Osteoblast (primary cell): Measurements from ENCODE around the gene EDIL3. TPM values are rescaled to one million over a fixed set of nuclear protein-coding genes. Genes with fewer than 3 reads are reported as not detected.

Source experiments
- DNase-seq: peaks from one replicate; pipeline ENCODE4 v3.0.0; 2011; ENCODE audit warnings: low spot score, mixed read lengths; ENCODE audit not compliant: insufficient read length; ENCODE audit errors: missing footprints
- H2AFZ ChIP-seq: 2 replicates; pipeline ENCODE4 v1.6.0; 2011; ENCODE audit warnings: mild to moderate bottlenecking, low read length
- H3K27ac ChIP-seq: 2 replicates; pipeline ENCODE4 v1.5.1; 2011; ENCODE audit warnings: mild to moderate bottlenecking, low read depth, low read length, moderate library complexity
- H3K27me3 ChIP-seq: 2 replicates; pipeline ENCODE4 v1.6.0; 2012; ENCODE audit warnings: mild to moderate bottlenecking, control low read depth, inconsistent platforms, low read length, moderate library complexity; ENCODE audit not compliant: insufficient read depth
- H3K36me3 ChIP-seq: 2 replicates; pipeline ENCODE4 v1.5.1; 2011; ENCODE audit warnings: mild to moderate bottlenecking, low read length, control low read depth, moderate library complexity; ENCODE audit not compliant: insufficient read depth
- H3K4me1 ChIP-seq: 2 replicates; pipeline ENCODE4 v1.5.1; 2011; ENCODE audit warnings: mild to moderate bottlenecking, low read length, control low read depth, moderate library complexity; ENCODE audit not compliant: insufficient read depth
- H3K4me2 ChIP-seq: 2 replicates; pipeline ENCODE4 v1.6.0; 2011; ENCODE audit warnings: mild to moderate bottlenecking, low read length; ENCODE audit not compliant: insufficient read depth
- H3K4me3 ChIP-seq: fragments of 200-600 bp; sonication (generic); 3 replicates; pipeline ENCODE4 v1.5.1; 2012; ENCODE audit warnings: mild to moderate bottlenecking, low read length, inconsistent platforms; ENCODE audit not compliant: insufficient read depth
- H3K79me2 ChIP-seq: 2 replicates; pipeline ENCODE4 v1.6.0; 2012; ENCODE audit warnings: mild to moderate bottlenecking, low read length, control low read depth, inconsistent platforms; ENCODE audit not compliant: insufficient read depth
- H3K9me3 ChIP-seq: 2 replicates; pipeline ENCODE4 v1.5.1; 2011; ENCODE audit warnings: low read depth, low read length, control low read depth
- H4K20me1 ChIP-seq: 2 replicates; pipeline ENCODE4 v1.6.0; 2012; ENCODE audit warnings: mild to moderate bottlenecking, low read length, control low read depth; ENCODE audit not compliant: insufficient read depth
- small RNA-seq: library from RNA; depleted of rRNA; stranded (forward); fragments of <200 nt; gene quantifications from one replicate; pipeline ENCODE3, GENCODE V24; 2012
- total RNA-seq: library from RNA; depleted of rRNA; stranded (reverse); fragments of >200 nt; gene quantifications from 2 replicates; pipeline ENCODE4 v1.2.3, GENCODE V29; 2012
- TF ChIP-seq, protein P1 (sequence below): IDR thresholded peaks from 2 replicates; pipeline ENCODE4 v1.5.1; 2011; ENCODE audit warnings: mild to moderate bottlenecking, low read depth, low read length, moderate library complexity; ENCODE audit errors: extremely low read depth

The EDIL3 gene
- total RNA-seq, 1 donor: 366 TPM

- no peak for DNase-seq
- TF ChIP-seq, protein P1, sequence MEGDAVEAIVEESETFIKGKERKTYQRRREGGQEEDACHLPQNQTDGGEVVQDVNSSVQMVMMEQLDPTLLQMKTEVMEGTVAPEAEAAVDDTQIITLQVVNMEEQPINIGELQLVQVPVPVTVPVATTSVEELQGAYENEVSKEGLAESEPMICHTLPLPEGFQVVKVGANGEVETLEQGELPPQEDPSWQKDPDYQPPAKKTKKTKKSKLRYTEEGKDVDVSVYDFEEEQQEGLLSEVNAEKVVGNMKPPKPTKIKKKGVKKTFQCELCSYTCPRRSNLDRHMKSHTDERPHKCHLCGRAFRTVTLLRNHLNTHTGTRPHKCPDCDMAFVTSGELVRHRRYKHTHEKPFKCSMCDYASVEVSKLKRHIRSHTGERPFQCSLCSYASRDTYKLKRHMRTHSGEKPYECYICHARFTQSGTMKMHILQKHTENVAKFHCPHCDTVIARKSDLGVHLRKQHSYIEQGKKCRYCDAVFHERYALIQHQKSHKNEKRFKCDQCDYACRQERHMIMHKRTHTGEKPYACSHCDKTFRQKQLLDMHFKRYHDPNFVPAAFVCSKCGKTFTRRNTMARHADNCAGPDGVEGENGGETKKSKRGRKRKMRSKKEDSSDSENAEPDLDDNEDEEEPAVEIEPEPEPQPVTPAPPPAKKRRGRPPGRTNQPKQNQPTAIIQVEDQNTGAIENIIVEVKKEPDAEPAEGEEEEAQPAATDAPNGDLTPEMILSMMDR: no peak
- Histone ChIP-seq H3K79me2 (no peaks in the 10 kb centered on the region), H3K36me3 (no peaks in the 10 kb centered on the region), H3K27me3 (no peaks in the 10 kb centered on the region), H3K4me3 (no peak overlapping the region), H3K4me1 (peaks cover 10% of the 10 kb centered on the region), H3K27ac (peak overlapping the region; percentile 40), H3K4me2 (no peak overlapping the region), H2AFZ (no peak overlapping the region), H4K20me1 (no peaks in the 10 kb centered on the region), H3K9me3 (no peaks in the 10 kb centered on the region)
These were observed 485.2 kb downstream of the EDIL3 start for GRCh38 chr5:83899326-83899970.

- Histone ChIP-seq H3K27me3 (no peaks in the 10 kb centered on the region), H3K4me2 (no peak overlapping the region), H3K79me2 (no peaks in the 10 kb centered on the region), H4K20me1 (no peaks in the 10 kb centered on the region), H3K36me3 (no peaks in the 10 kb centered on the region), H3K27ac (no peak overlapping the region), H3K9me3 (no peaks in the 10 kb centered on the region), H3K4me1 (peaks cover 10% of the 10 kb centered on the region), H2AFZ (no peak overlapping the region), H3K4me3 (no peak overlapping the region)
- TF ChIP-seq, protein P1: no peak
- no peak for DNase-seq
These were observed 488.8 kb downstream of the EDIL3 start for GRCh38 chr5:83895860-83896259.

GRCh38 chr5:83891261-83891660 lies 493.4 kb downstream of the EDIL3 start:
- no peak overlapping the region for H2AFZ ChIP-seq
- no peak overlapping the region for H3K27ac ChIP-seq
- no peaks in the 10 kb centered on the region for H3K27me3 ChIP-seq
- no peaks in the 10 kb centered on the region for H3K9me3 ChIP-seq
- H3K79me2 ChIP-seq: no peaks in the 10 kb centered on the region
- H3K4me3 ChIP-seq: no peak overlapping the region
- H3K4me2 ChIP-seq: no peak overlapping the region
- H3K4me1 ChIP-seq: no peaks in the 10 kb centered on the region
- TF ChIP-seq, protein P1: no peak
- no peaks in the 10 kb centered on the region for H3K36me3 ChIP-seq
- H4K20me1 ChIP-seq: no peaks in the 10 kb centered on the region
- no peak for DNase-seq

Small RNAs within 50 kb of the gene (small RNA-seq; reads per million reads assigned to genes)
- not detected for gene RNU6-448P
